HUES48 (cell line): Measurements from ENCODE around the gene DISP2.

ENCODE experiments used
- H3K27ac ChIP-seq: one replicate; pipeline ENCODE4 v1.7.0; 2013; ENCODE audit warnings: low read depth, low read length, inconsistent platforms
- H3K27me3 ChIP-seq: 2 replicates; pipeline ENCODE4 v1.6.1; 2013; ENCODE audit warnings: mild to moderate bottlenecking, low read length; ENCODE audit not compliant: control insufficient read depth, insufficient read depth
- H3K36me3 ChIP-seq: 2 replicates; pipeline ENCODE4 v1.6.1; 2013; ENCODE audit warnings: low read length; ENCODE audit not compliant: control insufficient read depth, insufficient read depth
- H3K4me1 ChIP-seq: 2 replicates; pipeline ENCODE4 v1.6.1; 2013; ENCODE audit warnings: mild to moderate bottlenecking, low read length; ENCODE audit not compliant: control insufficient read depth, insufficient read depth
- H3K4me3 ChIP-seq: 2 replicates; pipeline ENCODE4 v1.5.1; 2013; ENCODE audit warnings: mild to moderate bottlenecking, low read depth, low read length
- H3K9ac ChIP-seq: 2 replicates; pipeline ENCODE4 v1.6.1; 2013; ENCODE audit warnings: mild to moderate bottlenecking, low read depth, low read length, moderate library complexity
- H3K9me3 ChIP-seq: 2 replicates; pipeline ENCODE4 v1.6.1; 2013; ENCODE audit warnings: low read length; ENCODE audit not compliant: control insufficient read depth, insufficient read depth

DISP2 gene

GRCh38 chr15:40357723-40358470, at the start of gene DISP2:
TSS of gene DISP2 (plus strand) at chr15:40358219. CDS start at chr15:40358322, 103 bp downstream.
- no peak within 1 kb of the TSS for H3K27ac ChIP-seq
- no peak within 1 kb of the TSS for H3K9ac ChIP-seq
- H3K4me3 ChIP-seq = peak within 1 kb of the TSS; percentile 59
- H3K9me3 ChIP-seq = no peaks in the 10 kb centered on the region
- H3K27me3 ChIP-seq = peaks cover 23% of the 10 kb centered on the region
- H3K36me3 ChIP-seq = no peaks in the 10 kb centered on the region
- H3K4me1 ChIP-seq = peaks cover 22% of the 10 kb centered on the region

GRCh38 chr15:40309344-40309862, 48.6 kb upstream of the DISP2 start:
- H3K36me3 ChIP-seq = no peaks in the 10 kb centered on the region
- no peaks in the 10 kb centered on the region for H3K9me3 ChIP-seq
- no peak overlapping the region for H3K4me3 ChIP-seq
- H3K4me1 ChIP-seq = peaks cover 27% of the 10 kb centered on the region
- no peak overlapping the region for H3K9ac ChIP-seq
- no peak overlapping the region for H3K27ac ChIP-seq
- H3K27me3 ChIP-seq = peaks cover 19% of the 10 kb centered on the region; the same call in 1 of the 2 replicates

- no peaks in the 10 kb centered on the region for H3K9me3 ChIP-seq
- no peak overlapping the region for H3K4me3 ChIP-seq
- no peak overlapping the region for H3K27ac ChIP-seq
- H3K4me1 ChIP-seq = peaks cover 27% of the 10 kb centered on the region
- peaks cover 19% of the 10 kb centered on the region; the same call in 1 of the 2 replicates for H3K27me3 ChIP-seq
- H3K9ac ChIP-seq = no peak overlapping the region
- H3K36me3 ChIP-seq = no peaks in the 10 kb centered on the region
Observed at GRCh38 chr15:40310001-40310959, 47.7 kb upstream of the DISP2 start.

- no peak overlapping the region for H3K4me3 ChIP-seq
- H3K4me1 ChIP-seq = peaks cover 27% of the 10 kb centered on the region
- no peak overlapping the region for H3K27ac ChIP-seq
- H3K9me3 ChIP-seq = no peaks in the 10 kb centered on the region
- H3K9ac ChIP-seq = no peak overlapping the region
- H3K36me3 ChIP-seq = no peaks in the 10 kb centered on the region
- peaks cover 19% of the 10 kb centered on the region; the same call in 1 of the 2 replicates for H3K27me3 ChIP-seq
Observed at GRCh38 chr15:40310993-40311392, 47.0 kb upstream of the DISP2 start.

- H3K27ac ChIP-seq = no peak overlapping the region
- peaks cover 19% of the 10 kb centered on the region; the same call in 1 of the 2 replicates for H3K27me3 ChIP-seq
- H3K9ac ChIP-seq = no peak overlapping the region
- no peak overlapping the region for H3K4me3 ChIP-seq
- H3K4me1 ChIP-seq = peaks cover 16% of the 10 kb centered on the region
- H3K36me3 ChIP-seq = no peaks in the 10 kb centered on the region
- no peaks in the 10 kb centered on the region for H3K9me3 ChIP-seq
Observed at GRCh38 chr15:40312370-40313158, 45.5 kb upstream of the DISP2 start.

- Histone ChIP-seq H3K4me3 (no peak overlapping the region), H3K27me3 (peaks cover 19% of the 10 kb centered on the region; the same call in 1 of the 2 replicates), H3K27ac (no peak overlapping the region), H3K4me1 (peaks cover 9% of the 10 kb centered on the region), H3K36me3 (no peaks in the 10 kb centered on the region), H3K9me3 (no peaks in the 10 kb centered on the region), H3K9ac (no peak overlapping the region)
Observed at GRCh38 chr15:40313531-40314398, 44.3 kb upstream of the DISP2 start.

- Histone ChIP-seq H3K4me1 (no peaks in the 10 kb centered on the region), H3K27ac (no peak overlapping the region)
Observed at GRCh38 chr15:40314723-40315276, 43.2 kb upstream of the DISP2 start.

GRCh38 chr15:40316931-40317330, 41.1 kb upstream of the DISP2 start:
- peaks cover 3% of the 10 kb centered on the region; the same call in 1 of the 2 replicates for H3K4me1 ChIP-seq
- no peak overlapping the region for H3K4me3 ChIP-seq
- H3K9me3 ChIP-seq = no peaks in the 10 kb centered on the region
- H3K27ac ChIP-seq = no peak overlapping the region
- H3K36me3 ChIP-seq = no peaks in the 10 kb centered on the region
- H3K9ac ChIP-seq = no peak overlapping the region
- H3K27me3 ChIP-seq = peaks cover 8% of the 10 kb centered on the region

More at GRCh38 chr15:40314723-40315276, 43.2 kb upstream of the DISP2 start:
- H3K9me3 ChIP-seq = no peaks in the 10 kb centered on the region
- no peak overlapping the region for H3K9ac ChIP-seq
- no peak overlapping the region for H3K4me3 ChIP-seq
- peaks cover 19% of the 10 kb centered on the region; the same call in 1 of the 2 replicates for H3K27me3 ChIP-seq
- no peaks in the 10 kb centered on the region for H3K36me3 ChIP-seq

GRCh38 chr15:40317580-40317979, 40.4 kb upstream of the DISP2 start:
- peaks cover 14% of the 10 kb centered on the region for H3K27me3 ChIP-seq
- H3K36me3 ChIP-seq = no peaks in the 10 kb centered on the region
- no peak overlapping the region for H3K27ac ChIP-seq
- H3K4me1 ChIP-seq = peaks cover 10% of the 10 kb centered on the region; the same call in 1 of the 2 replicates
- no peaks in the 10 kb centered on the region for H3K9me3 ChIP-seq
- no peak overlapping the region for H3K9ac ChIP-seq
- no peak overlapping the region for H3K4me3 ChIP-seq
